Prostate gland (tissue), 2 donors: Measurements from ENCODE around the gene CLCF1.

ENCODE experiments used
- POLR2AphosphoS5 ChIP-seq: sonication (generic); formaldehyde crosslinking; IDR thresholded peaks from one replicate; pipeline ENCODE4 v1.6.1; 2017; ENCODE audit warnings: antibody characterized with exemption
- TF ChIP-seq, protein P1 (sequence below), 4 experiments: fragments of 200-600 bp in 2 of 4; fragments of 450-650 bp in 2 of 4; sonication (generic) in 2 of 4; IDR thresholded peaks; 1 replicate in 3 of 4; 2 replicates in 1 of 4; pipeline ENCODE4 v1.5.1; 2016 to 2019; ENCODE audit warnings: antibody characterized with exemption in 4 of 4, mild to moderate bottlenecking in 2 of 4, moderate library complexity in 2 of 4

DNA sequence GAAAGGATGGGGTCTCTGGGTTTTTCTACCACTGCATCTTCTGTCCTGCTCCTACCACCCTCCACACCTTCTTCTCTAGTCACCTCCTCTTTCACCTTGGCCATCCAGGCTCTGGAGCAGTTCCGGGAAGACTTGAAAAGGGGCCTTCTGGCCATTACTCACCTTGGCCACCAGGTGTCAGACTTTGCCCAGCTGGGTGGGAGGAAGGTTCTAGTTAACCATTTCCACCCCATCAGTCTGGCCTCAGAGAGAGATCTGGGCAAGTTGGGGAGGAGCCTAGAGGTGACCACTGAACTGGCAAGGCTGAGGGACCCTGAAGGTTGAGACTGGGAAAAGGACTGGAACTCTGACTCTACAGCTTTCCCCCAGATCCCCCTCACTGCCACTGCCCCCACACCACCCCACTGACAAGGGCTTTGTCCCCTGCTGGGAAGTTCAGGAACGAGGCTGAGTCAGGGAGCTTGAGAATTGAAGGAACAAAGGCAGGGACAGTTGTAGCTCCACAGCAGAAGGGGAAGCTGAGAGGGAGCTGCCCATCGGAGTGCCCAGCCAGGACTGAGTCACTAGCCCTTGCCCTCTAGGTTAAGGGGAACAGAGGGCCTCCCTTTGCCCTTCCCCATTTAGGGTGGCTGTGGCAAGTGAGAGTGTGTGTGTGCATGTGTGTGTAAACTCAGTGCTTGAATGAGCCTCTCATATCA lies 16.4 kb downstream of the CLCF1 start:
- TF ChIP-seq, protein P1, sequence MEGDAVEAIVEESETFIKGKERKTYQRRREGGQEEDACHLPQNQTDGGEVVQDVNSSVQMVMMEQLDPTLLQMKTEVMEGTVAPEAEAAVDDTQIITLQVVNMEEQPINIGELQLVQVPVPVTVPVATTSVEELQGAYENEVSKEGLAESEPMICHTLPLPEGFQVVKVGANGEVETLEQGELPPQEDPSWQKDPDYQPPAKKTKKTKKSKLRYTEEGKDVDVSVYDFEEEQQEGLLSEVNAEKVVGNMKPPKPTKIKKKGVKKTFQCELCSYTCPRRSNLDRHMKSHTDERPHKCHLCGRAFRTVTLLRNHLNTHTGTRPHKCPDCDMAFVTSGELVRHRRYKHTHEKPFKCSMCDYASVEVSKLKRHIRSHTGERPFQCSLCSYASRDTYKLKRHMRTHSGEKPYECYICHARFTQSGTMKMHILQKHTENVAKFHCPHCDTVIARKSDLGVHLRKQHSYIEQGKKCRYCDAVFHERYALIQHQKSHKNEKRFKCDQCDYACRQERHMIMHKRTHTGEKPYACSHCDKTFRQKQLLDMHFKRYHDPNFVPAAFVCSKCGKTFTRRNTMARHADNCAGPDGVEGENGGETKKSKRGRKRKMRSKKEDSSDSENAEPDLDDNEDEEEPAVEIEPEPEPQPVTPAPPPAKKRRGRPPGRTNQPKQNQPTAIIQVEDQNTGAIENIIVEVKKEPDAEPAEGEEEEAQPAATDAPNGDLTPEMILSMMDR (IDR thresholded peaks at IDR 0.05) = peak; percentile 91 to 97 (median 95)
- peak; percentile 75 for TF ChIP-seq POLR2AphosphoS5
